ENCODE measurements around the gene L1CAM. TPM values are rescaled to one million over a fixed set of nuclear protein-coding genes. Genes with fewer than 3 reads are reported as not detected.

L1CAM gene
- total RNA-seq, 1 donor from 2014 or later = 1.6 TPM

DNA sequence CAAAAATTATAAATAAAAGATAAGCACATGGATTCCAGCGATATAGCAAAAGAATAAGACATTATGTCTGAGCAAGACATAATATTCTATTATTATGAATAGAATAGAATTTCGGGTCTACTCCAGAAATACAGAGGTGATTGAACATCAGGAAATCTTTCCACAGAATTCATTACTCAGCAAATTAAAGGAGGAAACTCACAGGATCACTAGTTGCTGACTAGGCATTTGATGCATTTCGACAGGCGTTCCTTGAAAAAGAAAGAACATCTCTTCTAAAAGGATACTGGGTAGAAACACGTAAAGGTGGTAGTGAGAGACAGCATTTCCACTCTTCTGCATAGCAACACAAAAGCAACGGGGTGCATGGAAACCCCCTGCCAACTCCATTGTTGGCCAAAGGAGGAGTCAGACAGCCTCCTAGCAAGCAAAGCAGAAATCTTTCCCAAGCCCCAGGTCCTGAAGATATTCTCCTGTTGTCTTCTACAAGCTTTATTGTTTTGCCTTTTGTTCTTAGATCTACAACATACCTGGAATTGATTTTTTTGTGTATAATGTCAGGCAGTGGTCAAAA is 41.4 kb downstream of the L1CAM start:
- peaks cover 27% of the 10 kb centered on the region for H3K27me3 Mint-ChIP-seq
- H3K4me3 Mint-ChIP-seq = no peak overlapping the region
- H3K27ac Mint-ChIP-seq = no peak overlapping the region
- H3K4me1 Mint-ChIP-seq = no peaks in the 10 kb centered on the region
- H3K36me3 Mint-ChIP-seq (ENCODE audit: low read depth) = no peaks in the 10 kb centered on the region
- intact Hi-C loops (cut with micrococcal nuclease) = no loop called here
- no peaks in the 10 kb centered on the region for H3K9me3 Mint-ChIP-seq
- DNase-seq = no peak

DNA sequence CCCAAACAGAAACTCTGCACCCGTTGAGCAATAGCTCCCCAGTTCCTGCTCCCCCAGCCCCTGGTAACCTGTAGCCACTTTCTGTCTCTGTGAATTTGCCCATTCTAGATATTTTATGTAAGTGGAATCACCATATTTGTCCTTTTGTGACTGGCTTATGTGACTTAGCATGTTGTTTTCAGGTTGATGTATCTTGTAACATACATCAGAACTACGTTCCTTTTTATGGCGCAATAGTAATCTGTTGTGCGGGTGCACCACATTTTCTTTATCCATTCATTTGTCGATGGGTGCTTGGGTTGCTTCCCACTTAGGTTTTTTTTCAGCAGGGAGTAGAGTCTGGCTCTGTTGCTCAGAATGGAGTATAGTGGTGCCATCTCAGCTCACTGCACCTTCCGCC is 49.1 kb downstream of the L1CAM start:
- no peaks in the 10 kb centered on the region for H3K4me1 Mint-ChIP-seq

DNA sequence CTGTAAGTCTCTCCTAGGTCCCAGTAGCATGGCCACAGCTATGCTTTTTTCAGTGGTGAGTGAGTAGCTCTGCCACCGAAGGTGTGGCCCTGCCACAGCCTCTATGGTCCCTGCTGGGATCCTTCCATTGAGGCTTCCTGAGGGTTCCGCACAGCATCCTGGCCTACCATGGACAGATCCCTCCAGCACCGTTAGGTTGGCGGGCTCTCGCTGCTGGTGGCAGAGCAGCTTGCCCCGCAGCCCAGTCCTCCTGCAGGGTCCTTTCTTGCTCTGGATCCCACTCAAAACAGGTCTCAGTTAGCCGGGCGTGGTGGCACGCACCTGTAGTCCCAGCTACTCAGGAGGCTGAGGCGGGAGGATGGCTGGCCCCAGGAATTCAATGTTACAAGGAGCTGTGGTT is 53.2 kb downstream of the L1CAM start:
- H3K4me3 Mint-ChIP-seq = no peak overlapping the region
- H3K9me3 Mint-ChIP-seq = no peaks in the 10 kb centered on the region
- H3K4me1 Mint-ChIP-seq = no peaks in the 10 kb centered on the region
- intact Hi-C loops (cut with micrococcal nuclease) = no loop called here
- no peak for DNase-seq
- no peak overlapping the region for H3K27ac Mint-ChIP-seq
- peaks cover 23% of the 10 kb centered on the region for H3K27me3 Mint-ChIP-seq
- no peaks in the 10 kb centered on the region for H3K36me3 Mint-ChIP-seq (ENCODE audit: low read depth)

More for the DNA sequence above, 49.1 kb downstream of the L1CAM start:
- no peaks in the 10 kb centered on the region for H3K9me3 Mint-ChIP-seq
- H3K27me3 Mint-ChIP-seq = peaks cover 21% of the 10 kb centered on the region
- H3K36me3 Mint-ChIP-seq (ENCODE audit: low read depth) = no peaks in the 10 kb centered on the region
- H3K27ac Mint-ChIP-seq = no peak overlapping the region
- DNase-seq = no peak
- intact Hi-C loops (cut with micrococcal nuclease) = no loop called here
- no peak overlapping the region for H3K4me3 Mint-ChIP-seq

DNA sequence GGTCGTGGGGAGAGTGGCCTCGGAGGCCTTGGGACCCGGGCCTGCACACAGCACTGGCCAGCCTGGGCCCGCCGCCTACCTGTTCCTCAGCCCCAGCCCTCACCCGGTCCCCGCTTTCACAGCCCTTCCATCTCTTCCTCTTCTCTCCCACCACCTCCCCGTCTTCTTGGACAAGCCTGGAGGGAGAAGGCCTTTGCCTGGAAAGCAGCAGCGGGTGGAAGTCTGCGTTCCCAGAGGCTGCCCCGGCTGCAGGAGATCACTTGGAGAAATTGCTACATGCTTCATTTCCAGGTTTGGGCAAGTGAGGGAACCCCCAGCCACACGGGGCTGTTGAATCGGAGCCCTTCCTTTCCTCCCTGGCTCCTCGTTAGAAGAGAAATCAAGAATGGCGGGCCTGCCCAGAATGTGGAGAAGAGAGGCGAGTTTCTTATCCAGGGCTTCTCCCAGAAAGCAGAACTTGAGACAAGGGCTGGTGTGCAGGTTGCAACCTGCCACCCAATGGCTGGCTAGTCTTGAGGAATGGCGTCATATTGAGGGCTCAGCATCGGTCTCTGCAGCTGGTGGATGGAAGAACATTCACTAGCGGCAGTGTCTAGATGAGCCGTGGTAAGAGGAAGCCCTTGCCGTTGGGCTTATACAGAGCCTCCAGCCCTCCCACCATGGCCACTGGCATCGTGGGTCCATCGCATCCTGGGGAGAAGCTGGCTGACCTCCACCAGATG is 54.4 kb downstream of the L1CAM start:
- DNase-seq = no peak
- Mint-ChIP-seq H3K36me3 (ENCODE audit: low read depth) (no peaks in the 10 kb centered on the region), H3K4me1 (peaks cover 3% of the 10 kb centered on the region), H3K27me3 (peaks cover 33% of the 10 kb centered on the region), H3K4me3 (peak overlapping the region; percentile 35), H3K27ac (no peak overlapping the region), H3K9me3 (no peaks in the 10 kb centered on the region)
- intact Hi-C loops (cut with micrococcal nuclease) = no loop called here

DNA sequence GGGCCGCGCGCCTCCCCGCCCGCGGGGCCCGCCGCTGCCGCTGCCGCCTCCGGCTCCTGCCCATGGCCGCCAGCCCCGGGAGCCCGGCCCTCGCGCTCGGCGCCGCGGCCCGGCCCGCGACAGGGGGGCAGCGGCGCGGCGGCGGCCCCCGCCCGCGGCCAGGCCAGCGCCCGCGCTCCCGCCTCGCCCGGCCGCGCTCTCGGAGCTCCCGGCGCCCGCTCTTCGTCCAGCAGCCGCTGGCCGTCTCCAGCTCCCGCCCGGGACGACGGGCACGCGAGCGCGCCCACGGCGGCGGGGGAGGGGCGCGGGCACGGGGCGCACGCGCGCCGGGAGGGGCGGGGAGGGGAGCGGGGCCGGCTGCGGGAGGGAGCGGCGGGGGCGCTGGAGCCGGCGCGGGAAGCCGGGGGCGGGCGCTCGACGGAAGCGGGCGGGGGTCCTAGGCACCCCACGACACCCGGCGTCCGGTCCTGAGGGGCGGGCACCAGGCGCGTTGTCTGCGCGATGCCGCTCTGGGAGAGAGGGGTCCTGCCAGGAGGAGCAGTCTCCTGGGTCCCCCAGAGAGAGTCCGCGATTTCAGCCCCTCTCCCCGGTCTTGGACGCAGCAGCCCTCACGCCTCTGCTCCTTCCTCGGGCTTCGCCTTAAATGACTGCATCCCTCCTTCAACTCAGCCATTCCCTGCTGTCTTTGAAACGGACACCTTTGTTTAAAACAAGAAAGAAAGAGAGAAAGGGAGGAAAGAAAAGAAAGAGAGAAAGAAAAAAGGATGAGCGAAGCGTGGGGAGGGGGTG is 55.1 kb downstream of the L1CAM start:
- Mint-ChIP-seq H3K36me3 (ENCODE audit: low read depth) (no peaks in the 10 kb centered on the region), H3K9me3 (no peaks in the 10 kb centered on the region), H3K27me3 (peaks cover 33% of the 10 kb centered on the region), H3K27ac (no peak overlapping the region), H3K4me1 (peaks cover 3% of the 10 kb centered on the region), H3K4me3 (no peak overlapping the region)
- no peak for DNase-seq
- intact Hi-C loops (cut with micrococcal nuclease) = no loop called here

DNA sequence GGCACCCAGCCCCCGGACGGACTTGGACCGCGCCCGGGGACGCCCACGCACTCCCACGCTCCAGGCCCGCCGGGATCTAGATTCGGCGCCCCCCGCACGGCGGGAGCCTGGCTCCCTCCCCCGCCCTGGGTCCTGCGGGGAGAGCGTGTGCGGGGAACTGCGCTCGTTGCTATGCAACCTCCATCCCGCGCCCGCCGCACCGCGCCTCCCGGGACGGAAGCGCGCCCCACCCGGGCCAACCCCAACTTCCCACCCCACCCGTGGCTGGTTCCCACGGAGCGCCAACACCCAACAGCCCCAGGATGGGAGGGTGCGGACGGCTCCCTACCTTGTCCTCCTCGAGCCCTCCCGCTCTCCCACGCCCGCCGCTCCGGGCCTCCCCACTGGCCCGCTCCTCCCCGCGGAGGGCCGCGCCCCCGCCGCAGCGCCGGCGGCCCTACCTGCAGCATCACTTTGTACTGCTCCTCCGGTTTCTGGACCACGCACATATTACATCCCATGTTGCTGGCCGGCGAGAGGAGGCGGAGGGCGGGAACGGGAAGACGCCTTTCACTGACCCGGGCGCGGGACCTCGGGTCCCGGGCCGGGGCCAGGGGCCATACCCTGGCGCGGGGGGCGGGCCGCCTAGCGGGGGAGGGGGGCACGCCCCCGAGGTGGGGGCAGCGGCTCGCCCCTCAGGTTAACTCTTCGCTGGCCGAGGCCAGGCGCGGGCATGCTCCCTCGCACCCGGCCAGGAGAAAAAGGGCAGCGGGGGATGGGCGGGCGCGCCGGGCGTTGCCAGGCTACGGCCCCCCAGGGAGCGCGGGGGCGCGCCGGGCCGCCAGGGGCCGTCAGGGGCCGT is 56.0 kb downstream of the L1CAM start, which contains the start of gene PDZD4:
TSS of gene PDZD4 (minus strand) at position 746 of the 841 bp plus-strand sequence. CDS start at position 500, 246 bp downstream.
- Mint-ChIP-seq H3K9me3 (no peaks in the 10 kb centered on the region), H3K36me3 (ENCODE audit: low read depth) (no peaks in the 10 kb centered on the region), H3K27ac (no peak within 1 kb of the TSS), H3K4me3 (peak within 1 kb of the TSS; percentile 23), H3K4me1 (peaks cover 3% of the 10 kb centered on the region), H3K27me3 (peaks cover 35% of the 10 kb centered on the region)
- peak; percentile 64 for DNase-seq
- intact Hi-C loops (cut with micrococcal nuclease) = no loop called here

DNA sequence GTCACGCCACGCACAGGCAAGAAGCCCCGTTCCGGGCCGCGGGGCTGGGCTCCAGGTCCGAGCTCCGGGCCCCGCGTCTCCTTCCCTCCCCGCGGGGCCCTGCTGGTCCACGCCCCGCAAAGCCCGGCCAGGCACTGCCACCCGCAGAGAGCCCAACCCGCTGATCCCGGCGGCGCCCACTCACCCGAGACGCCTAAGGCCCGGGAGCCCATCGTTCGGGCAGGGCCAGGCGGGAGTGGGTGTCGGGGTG is 56.5 kb downstream of the L1CAM start:
- no peaks in the 10 kb centered on the region for H3K36me3 Mint-ChIP-seq (ENCODE audit: low read depth)

DNA sequence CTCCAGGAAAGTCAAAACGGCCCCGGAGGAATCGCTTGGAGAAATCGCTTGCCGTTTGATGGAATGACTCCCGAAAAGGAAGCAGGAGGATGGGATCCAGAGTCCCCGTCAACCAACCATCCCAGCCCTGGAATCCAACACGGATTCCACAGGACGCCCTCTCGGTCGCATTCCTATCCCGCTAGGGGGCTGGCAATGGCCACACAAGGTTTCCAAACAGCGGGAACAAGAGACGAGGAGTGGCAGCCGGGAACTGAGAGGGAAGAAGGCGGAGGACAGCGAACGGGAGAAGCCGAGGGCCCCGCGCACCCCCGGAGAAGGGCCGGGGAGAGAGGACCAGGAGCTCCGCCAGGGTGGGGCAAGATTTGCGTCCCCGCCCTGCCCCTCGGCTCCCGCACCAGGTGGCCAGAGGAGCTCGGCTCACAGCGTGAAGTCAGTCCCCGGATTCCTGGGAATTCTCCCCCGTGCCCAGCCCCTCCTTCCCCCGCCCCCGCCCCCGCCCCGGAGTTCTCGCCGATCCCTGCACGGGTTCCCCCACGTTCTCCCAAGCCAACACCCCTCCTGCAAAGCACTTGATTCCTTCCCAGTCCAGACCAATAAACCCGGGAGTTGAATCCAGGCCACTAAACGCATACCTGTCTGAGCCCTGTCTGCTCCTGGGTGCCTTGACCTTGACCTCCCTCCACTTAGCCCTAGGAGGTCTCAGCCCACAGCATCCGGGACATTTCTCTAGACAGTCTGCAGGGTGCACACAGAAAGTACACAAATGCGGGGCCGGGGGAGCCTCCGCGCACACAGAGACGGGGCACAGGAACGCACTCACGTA is 57.0 kb downstream of the L1CAM start:
- Mint-ChIP-seq H3K27ac (no peak overlapping the region), H3K27me3 (peaks cover 33% of the 10 kb centered on the region), H3K4me3 (no peak overlapping the region), H3K36me3 (ENCODE audit: low read depth) (no peaks in the 10 kb centered on the region), H3K9me3 (no peaks in the 10 kb centered on the region), H3K4me1 (peaks cover 3% of the 10 kb centered on the region)
- intact Hi-C loops (cut with micrococcal nuclease) = no loop called here
- no peak for DNase-seq

More for the DNA sequence above, 56.5 kb downstream of the L1CAM start:
- Mint-ChIP-seq H3K4me1 (peaks cover 3% of the 10 kb centered on the region), H3K27ac (no peak overlapping the region), H3K4me3 (no peak overlapping the region), H3K27me3 (peaks cover 32% of the 10 kb centered on the region), H3K9me3 (no peaks in the 10 kb centered on the region)
- intact Hi-C loops (cut with micrococcal nuclease) = no loop called here
- DNase-seq = no peak

DNA sequence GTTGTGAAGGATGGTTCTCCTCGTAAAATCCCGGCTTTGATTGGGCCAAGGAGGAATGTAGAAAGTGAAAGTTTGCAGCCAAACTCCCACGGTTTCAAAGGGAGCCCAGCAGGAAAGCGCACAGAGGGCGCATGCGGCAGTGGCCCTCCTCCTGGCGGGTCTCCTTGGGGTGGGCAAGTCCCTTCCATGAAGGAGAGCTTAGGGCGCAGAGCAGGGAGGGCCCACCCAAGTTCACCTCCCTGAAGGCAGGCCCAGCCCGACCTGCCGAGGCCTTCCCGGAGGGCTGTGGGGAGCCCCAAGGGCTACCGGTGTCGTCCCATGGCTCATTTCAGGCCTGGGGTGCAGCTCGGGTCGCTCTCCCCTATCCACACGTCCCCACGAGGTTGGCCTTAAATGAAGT is 57.7 kb downstream of the L1CAM start:
- intact Hi-C loops (cut with micrococcal nuclease) = no loop called here
- Mint-ChIP-seq H3K27ac (no peak overlapping the region), H3K4me1 (peaks cover 3% of the 10 kb centered on the region), H3K36me3 (ENCODE audit: low read depth) (no peaks in the 10 kb centered on the region), H3K9me3 (no peaks in the 10 kb centered on the region), H3K27me3 (peaks cover 36% of the 10 kb centered on the region), H3K4me3 (no peak overlapping the region)
- no peak for DNase-seq

DNA sequence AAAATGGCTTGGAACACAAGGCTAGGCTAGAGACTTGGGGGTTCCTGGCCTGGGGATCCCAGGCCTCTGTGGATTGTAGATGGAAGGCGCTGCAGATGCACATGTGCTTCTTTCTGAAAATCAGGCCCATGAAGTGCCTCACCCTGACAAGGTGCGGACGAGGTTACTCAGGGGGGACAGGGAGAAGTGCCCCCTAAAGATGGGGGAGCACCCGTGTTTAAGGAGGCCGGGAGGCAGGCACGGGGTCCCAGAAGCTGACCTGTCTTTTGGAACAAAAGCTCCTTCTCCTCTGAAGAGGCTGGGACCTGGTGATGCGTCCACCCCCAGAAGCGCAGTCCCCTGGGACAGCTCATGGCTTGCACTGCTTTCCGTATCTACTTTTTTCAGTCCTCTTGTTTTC is 58.1 kb downstream of the L1CAM start:
- no peak overlapping the region for H3K27ac Mint-ChIP-seq
- intact Hi-C loops (cut with micrococcal nuclease) = no loop called here
- H3K4me3 Mint-ChIP-seq = no peak overlapping the region
- H3K27me3 Mint-ChIP-seq = peaks cover 36% of the 10 kb centered on the region
- DNase-seq = no peak
- peaks cover 3% of the 10 kb centered on the region for H3K4me1 Mint-ChIP-seq
- no peaks in the 10 kb centered on the region for H3K9me3 Mint-ChIP-seq
- H3K36me3 Mint-ChIP-seq (ENCODE audit: low read depth) = no peaks in the 10 kb centered on the region

DNA sequence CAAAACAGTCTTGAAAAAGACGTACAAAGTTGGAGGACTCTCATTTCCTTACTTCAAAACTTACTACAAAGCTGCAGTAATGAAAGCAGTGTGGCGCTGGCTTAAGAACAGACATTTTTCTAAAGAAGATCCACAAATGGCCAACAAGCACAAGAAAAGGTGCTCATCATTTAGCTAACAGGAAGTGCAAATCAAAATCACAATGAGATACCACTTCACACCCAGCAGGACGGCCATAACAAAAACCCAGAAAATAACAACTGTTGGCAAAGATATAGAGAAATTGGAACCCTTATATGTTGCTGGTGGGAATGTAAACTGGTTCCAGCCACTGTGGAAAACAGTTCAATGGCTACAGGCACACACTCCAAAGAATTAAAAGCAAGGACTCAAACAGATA is 59.0 kb downstream of the L1CAM start:
- Mint-ChIP-seq H3K9me3 (no peaks in the 10 kb centered on the region), H3K4me3 (no peak overlapping the region), H3K27me3 (peaks cover 32% of the 10 kb centered on the region), H3K27ac (no peak overlapping the region), H3K4me1 (peaks cover 10% of the 10 kb centered on the region), H3K36me3 (ENCODE audit: low read depth) (no peaks in the 10 kb centered on the region)
- DNase-seq = no peak
- intact Hi-C loops (cut with micrococcal nuclease) = no loop called here

DNA sequence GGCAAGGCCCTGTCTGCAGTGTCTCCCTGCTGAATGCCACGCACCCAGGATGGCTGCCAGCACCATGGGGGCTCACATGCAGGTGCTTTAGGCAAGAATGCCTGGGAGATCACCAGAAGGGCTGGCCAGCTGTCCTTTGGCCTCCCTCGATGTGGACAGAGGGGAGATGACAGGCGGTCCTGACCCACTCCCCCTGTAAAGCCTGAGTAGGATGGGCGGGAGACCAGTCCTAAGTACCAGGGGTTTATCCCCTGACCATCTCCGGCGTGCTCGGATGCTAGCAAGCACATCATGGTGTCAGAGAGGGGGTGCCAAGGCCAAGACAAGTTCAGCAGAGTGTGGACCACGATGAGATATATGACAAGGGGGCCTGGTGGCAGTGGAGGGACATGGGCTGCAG is 60.9 kb downstream of the L1CAM start:
- intact Hi-C loops (cut with micrococcal nuclease) = no loop called here
- Mint-ChIP-seq H3K4me3 (no peak overlapping the region), H3K9me3 (no peaks in the 10 kb centered on the region), H3K4me1 (peaks cover 14% of the 10 kb centered on the region), H3K27ac (no peak overlapping the region), H3K36me3 (ENCODE audit: low read depth) (no peaks in the 10 kb centered on the region), H3K27me3 (peaks cover 24% of the 10 kb centered on the region)
- DNase-seq = no peak

DNA sequence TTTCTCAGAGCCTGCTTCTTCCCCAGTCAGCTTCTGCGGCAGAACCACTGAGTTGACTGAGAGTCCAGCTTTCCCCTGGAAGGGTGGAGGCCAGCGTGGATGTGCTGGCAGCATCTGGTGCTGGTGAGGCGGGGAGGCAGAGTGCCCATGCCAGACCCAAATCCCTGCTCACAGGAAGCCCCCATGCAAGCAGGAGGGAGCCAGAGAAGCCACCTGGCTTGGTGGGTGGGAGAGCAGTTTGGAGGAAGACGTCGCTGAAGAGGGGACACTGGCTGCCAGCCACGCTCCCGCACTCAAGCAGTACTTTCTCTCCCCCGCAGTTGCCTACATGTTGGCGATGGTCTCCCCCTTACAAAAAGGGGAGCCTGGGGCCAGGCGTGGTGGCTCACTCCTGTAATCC is 61.6 kb downstream of the L1CAM start:
- no peak overlapping the region for H3K4me3 Mint-ChIP-seq
- H3K36me3 Mint-ChIP-seq (ENCODE audit: low read depth) = no peaks in the 10 kb centered on the region
- H3K9me3 Mint-ChIP-seq = no peaks in the 10 kb centered on the region
- peaks cover 14% of the 10 kb centered on the region for H3K4me1 Mint-ChIP-seq
- peaks cover 27% of the 10 kb centered on the region for H3K27me3 Mint-ChIP-seq
- intact Hi-C loops (cut with micrococcal nuclease) = loop anchor here (5.0 kb wide), 1 partner anchor 53 kb away; no protein-coding TSS in a partner anchor
- no peak overlapping the region for H3K27ac Mint-ChIP-seq
- no peak for DNase-seq

Measured in activated CD4-positive, alpha-beta T cell treated with anti-CD3 and anti-CD28 coated beads, Interleukin-2, amount 10 ng/mL, durations not matched to agents 24 days and 14 days (primary cell).